HUDEP-2 (cell line): ENCODE results near the gene GRAP.

Experiments
- DNase-seq, 76 experiments: peaks; one replicate each; lab custom pipeline; 2025; ENCODE audit not compliant: unreplicated experiment in 76 of 76; lab: John Stamatoyannopoulos, UW

Gene GRAP

DNA sequence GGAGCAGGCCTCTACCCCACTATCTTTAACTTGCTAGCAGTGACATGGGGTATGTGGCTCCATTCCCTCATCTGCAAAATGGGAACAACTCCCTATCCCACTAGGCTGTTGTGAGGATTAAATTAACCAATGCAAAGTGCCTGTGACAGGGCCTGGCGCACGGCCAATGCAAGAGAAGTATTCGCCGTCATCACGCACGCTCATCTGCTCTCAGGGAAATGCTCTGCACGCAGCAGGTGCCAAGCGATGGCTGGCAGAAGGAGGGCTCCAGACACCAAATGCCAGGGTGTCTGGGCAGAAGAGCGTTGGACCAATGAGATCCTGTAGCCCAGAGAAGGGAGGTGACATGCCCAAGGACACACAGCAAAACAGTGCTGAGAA, 59.5 kb downstream of the GRAP start:
- no peak for DNase-seq

DNA sequence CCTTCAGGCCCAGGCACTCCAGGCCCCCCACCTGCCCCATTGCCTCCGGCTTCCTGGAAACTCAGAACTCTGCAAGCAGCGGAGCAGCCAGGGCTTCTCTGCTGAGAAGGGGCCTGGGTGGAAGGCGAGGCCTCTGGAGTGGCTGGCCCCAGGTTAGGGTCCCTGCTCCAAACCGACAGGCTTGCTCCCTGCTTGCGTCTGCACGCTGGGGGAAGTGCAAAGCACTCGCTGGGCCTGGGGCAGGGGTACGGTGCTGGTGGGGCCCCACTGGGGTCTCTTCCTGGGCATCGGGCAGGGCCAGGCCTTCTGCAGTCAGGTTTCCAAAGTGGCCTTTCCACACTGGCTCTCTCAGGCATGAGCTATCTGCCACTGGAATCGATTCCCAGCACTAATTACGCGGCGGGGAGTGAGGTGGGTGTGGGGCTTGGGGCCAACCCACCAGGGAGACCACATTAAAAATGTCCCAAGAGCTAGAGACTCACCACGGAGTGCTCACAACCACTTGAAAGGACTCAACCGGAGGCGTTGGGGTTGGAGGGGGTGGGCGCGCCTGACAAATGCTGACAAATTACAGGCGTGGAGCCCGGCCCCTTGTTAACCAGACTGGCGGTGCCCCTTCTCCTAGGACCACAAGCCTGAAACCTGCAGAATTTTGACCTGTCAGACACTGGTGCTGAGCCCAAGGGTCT, 60.1 kb downstream of the GRAP start:
- DNase-seq = no peak

DNA sequence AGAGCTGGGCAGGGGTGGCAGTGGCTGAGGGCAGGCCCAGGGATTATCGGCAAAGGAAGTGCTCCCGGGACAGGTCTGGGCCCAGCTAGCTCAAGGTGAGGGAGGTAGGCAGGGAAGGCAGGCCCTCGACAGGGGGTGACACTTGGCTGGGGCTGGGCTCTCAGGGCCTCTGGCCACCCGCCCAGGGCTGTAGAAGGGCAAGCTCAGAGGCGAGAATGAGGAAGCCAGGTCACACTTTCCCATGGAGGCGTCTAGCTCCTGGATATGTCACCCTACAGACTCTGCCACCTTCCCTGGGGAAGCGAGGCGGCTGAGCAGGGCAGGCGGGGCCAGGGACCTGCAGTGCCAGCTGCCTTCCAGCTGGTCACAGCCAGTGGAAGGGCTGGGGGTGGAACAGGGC, 61.3 kb downstream of the GRAP start:
- no peak for DNase-seq

DNA sequence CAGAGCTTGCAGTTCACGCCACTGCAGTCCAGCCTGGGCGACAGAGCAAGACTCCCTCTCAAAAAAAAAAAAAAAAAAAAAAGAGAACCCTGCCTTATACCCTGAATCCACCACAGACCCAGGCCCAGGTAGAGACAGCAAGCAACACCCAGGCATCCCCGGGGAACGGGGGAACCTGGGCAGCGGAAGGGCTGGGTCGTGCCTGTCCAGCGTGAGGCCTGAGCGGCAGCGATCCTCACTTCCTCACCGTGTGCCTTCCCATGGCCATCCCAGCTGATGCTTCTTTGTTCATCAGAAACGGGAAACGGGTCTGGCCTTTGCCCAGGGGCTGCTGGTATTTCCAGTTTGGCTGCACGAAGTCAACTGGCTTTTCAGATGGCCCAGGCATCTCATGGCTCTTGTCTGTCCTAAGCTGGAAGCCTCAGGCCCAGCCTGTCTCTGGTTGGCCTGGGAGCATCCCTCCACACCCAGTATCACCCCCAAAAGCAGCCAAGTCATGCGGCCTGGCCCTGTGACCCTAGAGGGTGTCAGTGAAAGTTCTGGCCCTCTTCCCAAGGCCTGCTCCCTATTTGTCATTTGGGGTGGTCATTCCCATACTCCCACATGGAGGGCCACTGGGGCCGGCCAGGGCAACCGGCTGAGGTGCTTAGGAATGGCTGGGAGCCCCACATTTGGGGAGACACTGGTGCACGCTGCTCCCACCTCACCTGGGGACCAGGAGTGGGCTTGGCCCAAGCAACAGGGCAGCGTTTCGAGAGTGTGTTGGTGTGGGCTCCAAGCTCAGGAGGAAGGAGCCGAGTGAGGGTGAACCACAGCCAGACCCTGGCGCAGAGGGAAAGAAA, 62.3 kb downstream of the GRAP start:
- DNase-seq = no peak

DNA sequence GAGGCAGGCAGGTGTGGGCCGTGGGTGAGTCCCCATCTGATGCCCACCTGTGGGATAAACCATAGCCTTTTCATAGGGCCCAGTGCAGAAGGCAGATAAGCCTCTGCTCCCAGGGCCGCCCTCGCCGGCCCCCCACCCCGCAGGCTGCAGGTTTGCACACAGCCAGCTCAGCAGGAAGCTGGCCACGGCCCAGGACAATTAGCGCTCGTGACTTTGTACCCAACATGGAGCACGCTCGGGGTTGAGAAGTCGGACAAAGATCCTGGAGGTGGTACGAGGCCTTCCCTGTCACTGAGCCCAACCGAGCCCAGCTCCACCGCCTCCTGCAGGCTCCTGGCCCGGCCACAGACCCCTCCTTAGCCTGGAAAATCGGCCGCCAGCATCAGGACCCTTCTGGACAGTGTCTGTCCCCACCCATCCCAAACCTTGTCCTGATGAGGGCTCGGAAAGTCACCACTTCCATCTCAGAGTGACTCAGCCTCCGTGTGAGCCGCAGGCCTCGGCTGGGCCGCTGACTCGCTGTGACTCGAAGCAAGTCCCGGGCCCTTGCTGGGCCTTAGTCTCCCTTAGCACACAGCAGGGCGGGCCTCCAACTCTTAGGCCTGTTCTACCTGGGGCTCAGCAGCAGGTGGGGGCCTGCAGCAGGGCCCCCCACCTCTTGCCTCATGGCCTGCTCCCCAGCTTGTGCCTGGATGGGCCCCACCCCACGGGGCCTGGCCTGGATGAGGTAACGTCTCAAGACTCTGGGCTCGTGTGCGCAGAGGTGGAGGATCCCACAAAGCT, 64.9 kb downstream of the GRAP start:
- no peak for DNase-seq

DNA sequence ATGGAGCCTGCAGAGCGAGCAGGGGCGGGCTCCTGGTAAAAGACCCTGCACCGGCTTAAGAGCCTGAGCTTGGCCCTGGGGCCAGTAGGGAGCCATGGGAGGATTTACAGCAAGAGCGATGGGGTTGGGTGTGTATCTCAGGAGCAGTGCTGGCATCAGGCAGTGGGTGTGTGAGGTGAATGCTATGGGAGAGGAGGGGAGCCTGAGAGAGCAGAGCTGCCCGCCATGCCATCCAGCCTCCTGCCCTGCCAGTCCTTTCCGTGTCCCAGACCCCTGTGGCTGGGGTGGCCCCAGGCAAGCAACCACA, 65.5 kb downstream of the GRAP start:
- no peak for DNase-seq

DNA sequence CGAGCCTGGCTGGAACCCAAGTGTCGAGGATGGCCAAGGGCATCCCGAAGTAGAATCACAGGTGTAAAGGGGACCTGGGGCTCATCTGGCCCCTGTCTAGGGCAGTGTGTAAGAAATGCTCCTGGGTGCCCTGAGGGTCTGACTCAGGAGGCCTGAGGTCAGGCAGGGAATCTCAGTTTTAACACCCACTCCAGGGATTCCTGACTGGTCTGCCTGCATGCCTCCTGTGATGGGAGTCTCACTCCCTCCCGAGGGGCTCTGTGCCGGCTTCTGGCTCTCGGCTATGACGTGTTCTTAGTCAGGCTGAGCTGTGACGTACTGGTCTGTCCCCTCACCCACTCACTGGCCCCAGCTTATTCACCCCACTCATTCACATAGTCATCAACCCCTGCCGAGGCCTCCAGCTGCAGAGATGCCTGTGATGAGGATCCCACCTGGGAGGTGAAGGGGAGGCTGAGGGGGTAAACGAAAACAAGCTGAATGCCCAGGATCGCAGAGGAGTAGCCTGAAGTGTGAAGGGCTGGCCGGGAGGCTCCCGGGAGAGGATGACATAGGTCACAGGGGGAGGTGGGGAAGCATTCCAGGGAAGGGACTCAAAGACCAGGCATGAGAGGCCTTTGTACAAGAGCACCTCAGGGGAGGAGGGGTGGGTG, 65.9 kb downstream of the GRAP start:
- DNase-seq = no peak

DNA sequence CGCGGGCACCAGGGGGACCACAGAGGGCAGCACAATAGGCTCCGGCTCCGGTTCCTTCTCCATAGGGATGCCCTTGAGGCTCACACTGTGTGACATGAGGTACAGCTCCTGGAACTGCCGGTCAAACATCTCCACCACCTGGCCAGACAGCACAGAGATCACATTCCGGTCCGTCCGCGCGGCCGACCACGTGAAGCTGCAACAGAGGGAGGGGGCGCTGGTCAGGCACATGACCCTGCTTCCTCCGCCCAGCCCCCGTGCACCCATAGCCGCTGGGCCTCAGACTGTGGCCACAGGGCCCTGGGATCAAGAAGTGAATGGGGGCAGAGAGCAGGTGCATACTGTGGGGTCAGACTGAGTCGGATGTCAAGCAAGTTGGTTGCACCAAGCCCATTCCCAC, 68.1 kb downstream of the GRAP start:
- DNase-seq = no peak

DNA sequence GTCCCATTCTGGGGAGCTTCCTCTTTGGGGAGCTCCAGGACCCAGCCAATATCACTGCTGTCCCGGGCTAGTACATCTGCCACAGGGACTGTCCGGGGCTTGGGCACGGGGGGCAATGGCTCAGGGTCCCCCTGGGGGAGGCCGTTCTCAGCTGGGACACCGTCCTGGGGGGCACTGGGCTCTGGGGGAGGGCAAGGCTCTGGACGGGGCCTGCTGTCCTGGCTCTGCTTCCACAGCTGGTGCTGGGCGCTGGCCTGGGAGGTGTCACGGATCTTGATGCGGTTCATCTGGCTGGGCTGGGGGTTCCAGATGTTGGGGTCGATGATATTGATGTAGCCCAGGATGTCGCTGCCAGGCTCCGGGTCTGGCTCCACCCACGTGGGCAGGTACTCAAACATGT, 68.7 kb downstream of the GRAP start:
- DNase-seq = no peak

DNA sequence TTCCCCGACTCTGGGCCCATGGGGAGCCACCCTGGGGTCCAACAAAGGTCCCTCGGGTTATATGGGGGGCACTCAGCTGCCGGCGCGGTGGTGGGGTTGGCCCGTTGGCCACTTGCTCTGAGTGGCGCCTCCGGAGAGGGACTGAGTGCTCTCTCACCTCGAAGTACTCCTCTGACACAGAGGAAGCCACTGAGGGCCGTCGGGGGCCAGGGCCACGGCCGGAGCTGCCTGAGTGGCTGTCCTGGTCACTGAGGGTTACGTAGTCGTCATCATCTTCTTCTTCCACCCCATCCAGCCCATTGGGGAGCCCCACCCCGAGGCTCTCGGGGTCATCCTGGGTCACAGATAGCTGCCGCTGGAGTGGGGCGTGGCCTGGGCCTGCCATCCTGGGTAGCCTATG, 69.1 kb downstream of the GRAP start:
- no peak for DNase-seq

DNA sequence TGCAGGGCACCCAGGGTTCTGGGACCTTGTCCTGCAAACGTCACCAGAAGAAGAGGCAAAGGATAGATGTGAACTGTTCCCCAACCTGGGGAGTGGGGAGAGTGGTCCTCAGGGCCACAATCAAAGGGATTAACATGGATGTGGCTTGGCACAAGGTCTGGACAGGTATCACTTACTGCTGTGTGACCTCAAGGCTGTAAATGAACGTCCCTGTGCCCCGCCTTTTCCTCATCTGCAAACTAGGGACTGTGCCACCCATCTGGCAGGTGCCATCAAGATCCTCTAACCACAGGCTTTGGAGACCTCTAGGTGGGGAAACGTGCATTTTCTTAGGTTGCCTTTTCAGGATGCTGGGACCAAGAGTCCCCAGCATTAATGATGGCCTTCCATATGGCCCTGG, 69.7 kb downstream of the GRAP start:
- DNase-seq = no peak

DNA sequence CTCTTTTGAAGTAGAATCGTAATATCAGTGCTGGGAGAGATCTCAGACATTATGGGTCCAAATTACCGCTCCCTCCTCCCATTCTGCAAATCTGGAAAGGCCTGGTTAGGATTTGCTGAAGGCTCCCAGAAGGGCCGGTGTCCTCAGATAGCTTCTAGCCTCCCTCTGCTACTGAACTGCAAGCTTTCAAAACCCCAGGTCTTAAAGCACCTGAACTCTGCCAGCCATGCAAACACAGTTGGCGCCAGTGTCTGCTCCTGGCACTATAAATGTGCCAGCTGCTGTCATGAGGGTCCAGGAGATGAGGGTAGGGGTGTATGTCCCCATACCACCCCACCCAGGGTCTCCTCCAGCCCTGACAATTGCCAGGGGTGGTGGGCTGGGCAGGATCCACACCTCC, 70.6 kb downstream of the GRAP start:
- no peak for DNase-seq

DNA sequence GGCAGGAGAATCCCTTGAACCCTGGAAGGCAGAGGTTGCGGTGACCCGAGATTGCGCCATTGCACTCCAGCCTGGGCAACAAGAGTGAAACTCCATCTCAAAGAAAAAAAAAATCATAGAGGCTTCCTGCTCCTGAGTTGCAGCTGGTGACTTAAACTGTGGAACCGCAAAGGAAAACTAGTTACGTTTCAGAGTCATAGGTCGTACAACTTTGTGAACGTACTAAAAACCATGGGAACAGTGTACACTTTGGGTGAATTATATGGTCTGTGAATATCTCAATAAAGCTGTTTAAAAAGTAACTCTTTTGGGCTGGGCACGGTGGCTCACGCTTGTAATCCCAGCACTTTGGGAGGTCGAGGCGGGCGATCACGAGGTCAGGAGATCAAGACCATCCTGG, 71.2 kb downstream of the GRAP start:
- DNase-seq = no peak

DNA sequence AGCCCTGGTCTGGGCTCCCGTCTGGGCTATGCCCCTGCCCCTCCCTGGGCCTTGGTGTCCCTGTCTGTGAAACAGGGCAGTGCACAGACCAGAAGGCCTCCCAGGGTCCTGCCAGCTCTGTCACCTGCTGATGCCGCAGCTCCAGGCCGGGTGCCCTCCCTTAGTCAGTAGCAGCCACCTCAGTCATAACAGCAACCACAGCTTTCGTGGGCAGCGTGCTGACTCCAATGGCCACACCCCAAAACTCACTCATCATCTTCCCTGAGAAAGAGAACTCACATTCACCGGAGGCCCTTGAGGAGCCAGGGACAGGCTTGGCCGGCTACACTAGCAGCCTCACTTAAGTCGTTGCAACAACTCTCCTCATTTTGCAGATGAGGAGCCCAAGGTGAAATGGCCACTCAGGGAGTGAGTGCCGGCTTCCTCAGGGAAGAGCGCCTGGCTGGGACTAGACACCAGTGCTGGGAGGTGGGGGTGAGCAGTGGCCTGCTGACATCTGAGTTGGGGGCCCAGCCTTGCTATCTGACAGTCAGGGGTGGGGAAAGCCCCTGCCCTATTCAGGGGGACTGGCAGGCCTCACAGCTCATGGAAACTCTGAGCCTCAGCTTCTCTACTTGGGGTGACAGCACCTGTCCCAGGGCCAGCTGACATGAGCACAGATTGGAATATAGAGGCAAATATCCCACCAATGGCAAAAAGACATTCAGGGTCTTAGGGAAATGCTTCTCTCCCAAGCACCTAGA, 72.2 kb downstream of the GRAP start:
- no peak for DNase-seq

DNA sequence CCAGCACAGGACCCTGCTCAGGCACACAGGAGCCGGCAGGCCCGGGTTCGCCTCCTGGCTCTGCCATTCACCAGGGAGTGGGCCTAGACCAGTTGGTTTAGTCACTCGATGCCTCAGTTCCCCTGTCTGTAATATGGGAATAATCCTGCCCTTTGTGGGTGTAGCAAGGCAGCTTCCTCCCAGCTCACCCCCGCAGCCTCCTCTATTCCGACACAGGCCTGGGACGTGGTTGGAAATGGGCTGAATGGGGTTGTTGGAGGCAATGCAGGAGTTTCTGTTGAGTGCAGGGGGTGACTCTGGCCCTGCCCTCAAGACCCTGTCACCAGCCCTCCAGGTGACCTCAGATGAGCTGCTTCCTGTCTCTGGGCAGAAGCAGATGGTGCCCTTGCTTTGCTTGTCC, 75.0 kb downstream of the GRAP start:
- DNase-seq = no peak
